Endothelial cell of umbilical vein (primary cell): ENCODE data around the gene CELF2. TPM values are rescaled to one million over a fixed set of nuclear protein-coding genes. Genes with fewer than 3 reads are reported as not detected.

Experiments
- BruUV-seq: library from RNA; stranded (reverse); fragments of 400-500 nt; replicated peaks from 2 replicates; lab custom pipeline; 2021; lab: Mats Ljungman, UMichigan
- CTCF ChIA-PET: fragments of 300-600, 350-600 bp; sonication (Branson Sonifier 250); formaldehyde crosslinking; loops from one replicate; lab custom pipeline; 2021; ENCODE audit warnings: antibody characterized with exemption, inconsistent platforms; lab: Charles Lee
- POLR2A ChIA-PET: fragments of 300-600, 350-600 bp; sonication (Branson Sonifier 250); formaldehyde crosslinking; loops from one replicate; lab custom pipeline; 2021; ENCODE audit warnings: antibody characterized with exemption, inconsistent platforms; lab: Charles Lee
- DNase-seq: peaks from one replicate; pipeline ENCODE4 v3.0.0-alpha.2; 2011; ENCODE audit warnings: low read depth, low spot score
- FAIRE-seq: peaks from 2 replicates; lab custom pipeline; 2011; peaks lifted over from hg19 to GRCh38; lab: Jason Lieb, UNC
- H2AFZ ChIP-seq: 2 replicates; pipeline ENCODE4 v1.6.0; 2012; ENCODE audit warnings: low read depth, low read length, control low read depth, inconsistent platforms
- H3K27ac ChIP-seq: 2 replicates; pipeline ENCODE4 v1.5.1; 2011; ENCODE audit warnings: low read depth, mild to moderate bottlenecking, control low read depth, low read length, moderate library complexity; ENCODE audit not compliant: insufficient read depth
- H3K27me3 ChIP-seq, 2 experiments: 2 replicates each; pipeline versions ENCODE4 v1.6.0 to v1.6.1; 2011; ENCODE audit warnings: low read length in 2 of 2, mixed read lengths in 1 of 2; ENCODE audit not compliant: control insufficient read depth in 2 of 2, insufficient read depth in 2 of 2
- H3K36me3 ChIP-seq, 2 experiments: 2 replicates in 1 of 2; 3 replicates in 1 of 2; pipeline ENCODE4 v1.5.1; 2011; ENCODE audit warnings: low read length in 2 of 2, mild to moderate bottlenecking in 1 of 2, moderate library complexity in 1 of 2; ENCODE audit not compliant: control insufficient read depth in 2 of 2, insufficient read depth in 2 of 2; ENCODE audit errors: extremely low read depth in 1 of 2
- H3K4me1 ChIP-seq: 3 replicates; pipeline ENCODE4 v1.5.1; 2011; ENCODE audit warnings: mild to moderate bottlenecking, low read length; ENCODE audit not compliant: control insufficient read depth, insufficient read depth; ENCODE audit errors: extremely low read depth
- H3K4me2 ChIP-seq: 2 replicates; pipeline ENCODE4 v1.6.1; 2011; ENCODE audit warnings: low read length, control low read depth, mixed read lengths; ENCODE audit not compliant: insufficient read depth
- H3K4me3 ChIP-seq, 3 experiments: fragments of 200-600 bp in 1 of 3; sonication (generic), shearing (Covaris generic) in 1 of 3; replicated peaks in 1 of 3; 2 replicates each; pipeline ENCODE4 v1.5.1; 2011 to 2016; ENCODE audit warnings: control low read depth in 3 of 3, low read length in 3 of 3, mild to moderate bottlenecking in 2 of 3, inconsistent platforms in 1 of 3, low read depth in 1 of 3, moderate library complexity in 1 of 3; ENCODE audit not compliant: insufficient read depth in 1 of 3
- H3K79me2 ChIP-seq: 2 replicates; pipeline ENCODE4 v1.6.0; 2012; ENCODE audit warnings: low read length, inconsistent platforms; ENCODE audit not compliant: control insufficient read depth, insufficient read depth
- H3K9ac ChIP-seq: replicated peaks from 2 replicates; pipeline ENCODE3; 2011; ENCODE audit warnings: low read length, control low read depth; ENCODE audit not compliant: insufficient read depth; ENCODE audit errors: extremely low read depth
- H3K9me1 ChIP-seq: replicated peaks from 3 replicates; pipeline ENCODE4 v1.6.0; 2011; ENCODE audit warnings: mild to moderate bottlenecking, low read length; ENCODE audit not compliant: control insufficient read depth, insufficient read depth; ENCODE audit errors: extremely low read depth
- H3K9me3 ChIP-seq: replicated peaks from 2 replicates; pipeline ENCODE4 v1.5.1; 2012; ENCODE audit warnings: low read length, inconsistent platforms; ENCODE audit not compliant: control insufficient read depth, insufficient read depth
- H4K20me1 ChIP-seq: replicated peaks from 2 replicates; pipeline ENCODE3; 2011; ENCODE audit warnings: mild to moderate bottlenecking, low read length; ENCODE audit not compliant: control insufficient read depth, insufficient read depth; ENCODE audit errors: extremely low read depth
- CTCF ChIP-seq, 2 donors: IDR thresholded peaks; 1 replicate in 1 of 2; 2 replicates in 1 of 2; pipeline ENCODE4 v1.5.1; 2011; ENCODE audit warnings: low read length in 2 of 2, mild to moderate bottlenecking in 2 of 2, moderate library complexity in 2 of 2, control low read depth in 1 of 2, inconsistent platforms in 1 of 2, low read depth in 1 of 2; ENCODE audit not compliant: insufficient read depth in 1 of 2; ENCODE audit errors: extremely low read depth in 1 of 2
- EZH2 ChIP-seq: IDR thresholded peaks from 2 replicates; pipeline ENCODE4 v1.6.1; 2012; ENCODE audit warnings: borderline replicate concordance, low read depth, mild to moderate bottlenecking, moderate library complexity, low read length, inconsistent platforms; ENCODE audit not compliant: severe bottlenecking
- FOS ChIP-seq: IDR thresholded peaks from 2 replicates; pipeline ENCODE4 v1.6.1; 2011; ENCODE audit warnings: mild to moderate bottlenecking, low read length, moderate library complexity, borderline replicate concordance; ENCODE audit not compliant: insufficient read depth
- GATA2 ChIP-seq: IDR thresholded peaks from 2 replicates; pipeline ENCODE4 v1.7.0; 2011; ENCODE audit warnings: low read depth, mild to moderate bottlenecking, moderate library complexity, mixed read lengths, low read length; ENCODE audit not compliant: insufficient read length, insufficient read depth
- JUN ChIP-seq: IDR thresholded peaks from 2 replicates; pipeline ENCODE4 v1.6.1; 2011; ENCODE audit warnings: borderline replicate concordance, low read depth; ENCODE audit not compliant: insufficient read length, insufficient read depth
- MAX ChIP-seq: IDR thresholded peaks from 2 replicates; pipeline ENCODE4 v1.6.1; 2011; ENCODE audit not compliant: insufficient read depth, insufficient read length
- MYC ChIP-seq: IDR thresholded peaks from one replicate; pipeline ENCODE4 v1.6.1; 2011; ENCODE audit warnings: mild to moderate bottlenecking, low read depth, low read length
- POLR2A ChIP-seq: IDR thresholded peaks from 2 replicates; pipeline ENCODE4 v1.6.1; 2012; ENCODE audit warnings: low read depth, mild to moderate bottlenecking, control low read depth, low read length
- POLR2AphosphoS5 ChIP-seq: IDR thresholded peaks from 2 replicates; pipeline ENCODE4 v1.6.1; 2012; ENCODE audit warnings: low read depth, mild to moderate bottlenecking, control low read depth, low read length, moderate library complexity; ENCODE audit not compliant: insufficient read depth
- dilution Hi-C: fragments of 300-500 bp; cut with MboI; formaldehyde crosslinking; loops from one replicate; pipeline ENCODE4 v1.15.0; 2019; ENCODE audit warnings: low sequenced_read_pairs; ENCODE audit not compliant: extremely low pct_ligation_motif_present
- intact Hi-C: fragments of 100-400 bp; cut with micrococcal nuclease; formaldehyde crosslinking; loops from one replicate; pipeline ENCODE4 v1.10.0; 2022
- polyA plus RNA-seq, 4 experiments: library from polyadenylated mRNA; depleted of rRNA in 3 of 4; stranded (reverse) in 3 of 4; unstranded in 1 of 4; fragments of >200 nt; gene quantifications; 2 replicates each; pipeline versions ENCODE4 v1.2.1 to v1.2.3, GENCODE V29; 2011 to 2012; ENCODE audit warnings: missing spikeins in 1 of 4
- total RNA-seq: library from RNA; stranded (reverse); gene quantifications from 2 replicates; pipeline ENCODE4 v1.2.3, GENCODE V29; 2021

The CELF2 gene
- total and polyA plus RNA-seq, 2 donors (not counting 3 experiments of a cell fraction or from before 2014, with no cell fraction given), result 21.6 to 42.6 TPM

- POLR2A ChIA-PET, result interaction anchor here (0.5 kb wide), 1 partner anchor 345 kb away, joined by 5 read pairs; no protein-coding TSS in a partner anchor
Observed at GRCh38 chr10:11011436-11011835, 6.2 kb upstream of the CELF2 start.

More at GRCh38 chr10:11011436-11011835, 6.2 kb upstream of the CELF2 start:
- Histone ChIP-seq H3K4me1 (no peaks in the 10 kb centered on the region), H3K27me3 (peaks cover 0 to 4% of the 10 kb centered on the region in 2 experiments), H3K4me3 (no peak overlapping the region), H3K36me3 (no peaks in the 10 kb centered on the region), H3K4me2 (no peak overlapping the region), H3K79me2 (no peaks in the 10 kb centered on the region), H3K9ac (no peak overlapping the region), H3K27ac (no peak overlapping the region), H4K20me1 (no peaks in the 10 kb centered on the region), H3K9me3 (no peaks in the 10 kb centered on the region), H2AFZ (no peak overlapping the region), H3K9me1 (no peaks in the 10 kb centered on the region)
- CTCF ChIA-PET, result interaction anchor here (0.7 to 1.8 kb wide), 4 partner anchors 24 to 120 kb away, joined by 3 to 13 read pairs (median 3); no protein-coding TSS in a partner anchor
- intact Hi-C loops, result no loop called here
- dilution Hi-C loops, result no loop called here
- no peak for TF ChIP-seq FOS
- no peak for TF ChIP-seq CTCF (IDR thresholded peaks at IDR 0.05; ENCODE audit: extremely low read depth in 1 of 2, insufficient read depth in 1 of 2, low read depth in 1 of 2, low read length in 2 of 2)
- TF ChIP-seq POLR2AphosphoS5, result no peak
- no peak for TF ChIP-seq JUN
- no peak for TF ChIP-seq MYC
- no peak for TF ChIP-seq MAX
- no peak for TF ChIP-seq EZH2
- TF ChIP-seq POLR2A, result no peak
- TF ChIP-seq GATA2, result no peak
- FAIRE-seq, result no peak
- no peak for DNase-seq
- no TSS peak for BruUV-seq
